Erythroblast (primary cell): ENCODE results near the gene SERGEF.

Experiments used
- GATA1 ChIP-seq: IDR thresholded peaks from 2 replicates; pipeline ENCODE4 v1.6.1; 2011; ENCODE audit warnings: low read depth, mild to moderate bottlenecking, control low read depth, low read length, moderate library complexity
- POLR2A ChIP-seq: IDR thresholded peaks from 2 replicates; pipeline ENCODE4 v1.6.1; 2011; ENCODE audit warnings: mild to moderate bottlenecking, low read length

DNA sequence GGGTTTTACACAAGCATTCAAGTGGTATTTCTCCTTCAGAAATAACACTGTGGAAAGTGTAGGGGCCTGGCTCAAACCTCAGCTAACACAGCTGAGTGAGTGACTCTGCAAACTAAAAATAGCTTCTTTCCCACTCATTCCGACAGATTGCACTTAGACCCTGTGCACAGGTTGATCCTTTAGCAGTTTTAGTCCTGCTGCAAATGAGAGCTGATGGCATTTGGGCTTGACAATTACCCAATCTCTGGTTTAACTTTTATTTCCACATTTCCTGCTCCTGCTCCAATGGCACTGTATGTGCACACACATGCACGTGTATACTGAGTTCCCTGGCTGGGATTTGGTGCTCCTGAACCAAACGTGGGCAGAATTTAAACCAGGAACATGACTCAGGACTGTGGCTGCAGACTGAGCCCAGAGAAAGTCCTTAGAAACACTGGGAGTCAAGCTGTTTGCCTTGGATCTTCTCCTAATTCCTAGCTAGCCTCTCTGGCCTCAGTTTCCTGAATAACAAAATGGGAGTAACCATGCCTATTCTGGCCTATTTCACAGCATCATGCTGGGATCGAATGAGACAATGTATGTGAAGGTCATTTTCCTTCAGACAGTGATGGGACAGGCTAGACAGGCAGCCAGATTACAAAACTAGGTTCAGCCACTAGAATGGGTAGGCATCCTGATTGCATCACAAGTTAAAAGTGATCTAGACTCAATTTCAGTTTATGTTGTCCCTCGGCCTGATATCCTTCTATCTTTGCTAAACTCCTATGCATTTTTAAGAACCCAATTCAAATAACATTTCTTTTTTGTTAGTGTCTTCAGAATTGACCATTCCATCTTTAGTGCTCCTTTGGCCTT is 58.2 kb downstream of the SERGEF start:
- TF ChIP-seq POLR2A (no peak), GATA1 (no peak)
